Measurements from ENCODE around the gene WDR7. TPM values are rescaled to one million over a fixed set of nuclear protein-coding genes. Genes with fewer than 3 reads are reported as not detected.

Gene WDR7
- total and polyA plus RNA-seq, 2 experiments from 2014 or later = 5.9 to 19.0 TPM

GRCh38 chr18:56770873-56771272 lies 119.7 kb downstream of the WDR7 start:
- H3K36me3 ChIP-seq (replicated peaks; ENCODE audit: insufficient read depth, low read depth) = no peaks in the 10 kb centered on the region
- H4K20me1 ChIP-seq (ENCODE audit: insufficient read depth, poor library complexity, severe bottlenecking) = no peaks in the 10 kb centered on the region
- H3K79me2 ChIP-seq = no peaks in the 10 kb centered on the region
- H3K4me1 ChIP-seq (ENCODE audit: insufficient read depth) = no peaks in the 10 kb centered on the region
- DNase-seq (ENCODE audit: low spot score) = no peak
- H2AFZ ChIP-seq = no peak overlapping the region
- H3K4me2 ChIP-seq = no peak overlapping the region
- TF ChIP-seq CTCF (IDR thresholded peaks at IDR 0.05; ENCODE audit: poor library complexity) (no peak), EZH2 (IDR thresholded peaks at IDR 0.05; ENCODE audit: borderline replicate concordance) (no peak), EZH2phosphoT487 (IDR thresholded peaks at IDR 0.05; ENCODE audit: low read depth, severe bottlenecking, unreplicated experiment) (no peak)
- H3K9me3 ChIP-seq (ENCODE audit: low read depth) = no peaks in the 10 kb centered on the region
- no peaks in the 10 kb centered on the region for H3K9me2 ChIP-seq (replicated peaks; ENCODE audit: insufficient read depth)
- H3K4me3 ChIP-seq = no peak overlapping the region
- no peak overlapping the region for H3K27ac ChIP-seq
- no peaks in the 10 kb centered on the region for H3K27me3 ChIP-seq

GRCh38 chr18:56775701-56776100 lies 124.5 kb downstream of the WDR7 start:
- H4K20me1 ChIP-seq (ENCODE audit: insufficient read depth, poor library complexity, severe bottlenecking) = no peaks in the 10 kb centered on the region
- DNase-seq (ENCODE audit: low spot score) = no peak
- TF ChIP-seq EZH2phosphoT487 (IDR thresholded peaks at IDR 0.05; ENCODE audit: low read depth, severe bottlenecking, unreplicated experiment) (no peak), CTCF (IDR thresholded peaks at IDR 0.05; ENCODE audit: poor library complexity) (no peak), EZH2 (IDR thresholded peaks at IDR 0.05; ENCODE audit: borderline replicate concordance) (no peak)
- no peaks in the 10 kb centered on the region for H3K9me2 ChIP-seq (replicated peaks; ENCODE audit: insufficient read depth)
- no peak overlapping the region for H3K4me2 ChIP-seq
- H3K27me3 ChIP-seq = no peaks in the 10 kb centered on the region
- no peaks in the 10 kb centered on the region for H3K79me2 ChIP-seq
- H3K36me3 ChIP-seq (replicated peaks; ENCODE audit: insufficient read depth, low read depth) = no peaks in the 10 kb centered on the region
- H3K4me3 ChIP-seq = no peak overlapping the region
- no peaks in the 10 kb centered on the region for H3K4me1 ChIP-seq (ENCODE audit: insufficient read depth)
- H3K9me3 ChIP-seq (ENCODE audit: low read depth) = no peaks in the 10 kb centered on the region
- H3K27ac ChIP-seq = no peak overlapping the region
- H2AFZ ChIP-seq = no peak overlapping the region
- 90% methylated on average over 6 of the region's 6 CpGs for WGBS (ENCODE audit: low lambda C conversion rate, missing lambda C conversion rate)

- no peaks in the 10 kb centered on the region for H3K9me2 ChIP-seq (replicated peaks; ENCODE audit: insufficient read depth)
- 87% methylated on average over 5 of the region's 5 CpGs for WGBS (ENCODE audit: low lambda C conversion rate, missing lambda C conversion rate)
- H4K20me1 ChIP-seq (ENCODE audit: insufficient read depth, poor library complexity, severe bottlenecking) = no peaks in the 10 kb centered on the region
- DNase-seq (ENCODE audit: low spot score) = no peak
- no peak for TF ChIP-seq EZH2 (IDR thresholded peaks at IDR 0.05; ENCODE audit: borderline replicate concordance)
- TF ChIP-seq CTCF (IDR thresholded peaks at IDR 0.05; ENCODE audit: poor library complexity) = no peak
- no peak for TF ChIP-seq EZH2phosphoT487 (IDR thresholded peaks at IDR 0.05; ENCODE audit: low read depth, severe bottlenecking, unreplicated experiment)
- H2AFZ ChIP-seq = no peak overlapping the region
- no peak overlapping the region for H3K27ac ChIP-seq
- no peaks in the 10 kb centered on the region for H3K27me3 ChIP-seq
- no peaks in the 10 kb centered on the region for H3K79me2 ChIP-seq
- H3K4me1 ChIP-seq (ENCODE audit: insufficient read depth) = no peaks in the 10 kb centered on the region
- no peaks in the 10 kb centered on the region for H3K36me3 ChIP-seq (replicated peaks; ENCODE audit: insufficient read depth, low read depth)
- no peak overlapping the region for H3K4me2 ChIP-seq
- H3K9me3 ChIP-seq (ENCODE audit: low read depth) = no peaks in the 10 kb centered on the region
- H3K4me3 ChIP-seq = no peak overlapping the region
These were observed 136.2 kb downstream of the WDR7 start for GRCh38 chr18:56787390-56787789.
